Heart right ventricle (tissue), 16 donors: ENCODE measurements around the gene AKAIN1. TPM values are rescaled to one million over a fixed set of nuclear protein-coding genes. Genes with fewer than 3 reads are reported as not detected.

Experiments
- ATAC-seq, 8 donors: fragments of 200-7000 bp; cut with Tn5 transposase; one replicate each; pipeline ENCODE4 v1.9.1; 2020; ENCODE audit warnings: mild to moderate bottlenecking in 8 of 8, moderate library complexity in 8 of 8, moderate number of reproducible peaks in 1 of 8
- DNase-seq, 2 donors: peaks; one replicate each; pipeline ENCODE4 v3.0.0-alpha.2; 2020
- H3K27ac ChIP-seq, 10 donors: fragments of 200-600 bp; sonication (generic) in 2 of 10; one replicate each; pipeline versions ENCODE4 v1.5.0 to v1.8.0; 2020 to 2022; ENCODE audit warnings: mild to moderate bottlenecking in 3 of 10
- H3K27me3 ChIP-seq, 7 donors: fragments of 200-600 bp; one replicate each; pipeline ENCODE4 v1.8.0; 2021 to 2022; ENCODE audit warnings: mild to moderate bottlenecking in 2 of 7
- H3K36me3 ChIP-seq, 9 donors: fragments of 200-600 bp; sonication (generic) in 1 of 9; one replicate each; pipeline versions ENCODE4 v1.5.0 to v1.8.0; 2020 to 2022; ENCODE audit warnings: mild to moderate bottlenecking in 2 of 9
- H3K4me1 ChIP-seq, 9 donors: fragments of 200-600 bp; sonication (generic) in 1 of 9; one replicate each; pipeline versions ENCODE4 v1.5.0 to v1.8.0; 2020 to 2022; ENCODE audit warnings: mild to moderate bottlenecking in 4 of 9
- H3K4me3 ChIP-seq, 10 donors: fragments of 200-600 bp; sonication (generic) in 2 of 10; one replicate each; pipeline versions ENCODE4 v1.5.0 to v1.8.0; 2020 to 2022; ENCODE audit warnings: mild to moderate bottlenecking in 7 of 10, moderate library complexity in 2 of 10
- H3K9me3 ChIP-seq, 11 donors: fragments of 200-600 bp in 10 of 11; sonication (generic) in 2 of 11; one replicate each; pipeline versions ENCODE4 v1.5.0 to v1.8.0; 2013 to 2022; ENCODE audit warnings: mild to moderate bottlenecking in 2 of 11, control low read depth in 1 of 11, moderate library complexity in 1 of 11
- WGBS, 2 donors: extraction: QIAGEN DNeasy Blood & Tissue Kit; methylation state at CpG; one replicate each; pipeline ENCODE4 v1.1.7; 2013; ENCODE audit warnings: inconsistent platforms in 1 of 2; 5-methylcytosine and 5-hydroxymethylcytosine counted together
- intact Hi-C, 10 donors: fragments of 100-400 bp; cut with DNase I; formaldehyde crosslinking; loops; one replicate each; pipeline versions ENCODE4 v1.11.1 to v1.14.2; 2022
- polyA plus RNA-seq, 2 donors: library from polyadenylated mRNA; stranded (reverse); fragments of 200-250 nt; gene quantifications; one replicate each; pipeline ENCODE4 v1.2.3, GENCODE V29; 2013
- total RNA-seq, 10 donors: library from RNA; stranded (reverse); fragmentation: NEBNext Ultra II Directional in 3 of 10; extraction: Animal tissue kit (Norgen Biotek cat#: 25700) in 3 of 10; gene quantifications; one replicate each; pipeline versions ENCODE4 v1.2.1 to v1.2.4, GENCODE V29; 2021 to 2023
- TF ChIP-seq, protein P1 (sequence below), 9 donors: fragments of 200-600 bp; sonication (generic) in 2 of 9; IDR thresholded peaks; one replicate each; pipeline versions ENCODE4 v1.5.0 to v1.8.0; 2021 to 2022; ENCODE audit warnings: antibody characterized with exemption in 9 of 9, mild to moderate bottlenecking in 5 of 9, moderate library complexity in 1 of 9
- donor health status: Arrhythmogenic right ventricular cardiomyopathy.
- donor health status: ischemic (EF 13 %, LVEDD 7.1; RV severe dilation, severe dysfunction).
- donor health status: healthy with polysubstance abuse.
- donor health status: DM: no; HTN: yes; CAD: no.
- donor health status: DM: no; HTN: no; CAD: no.
- donor health status: ischemic (EF 25% LVEDD 6.9; RV normal size, moderate dysfunction).
- donor health status: ischemic (EF 25% LVEDD 5.7; RV mildly dilated, moderate dysfunction).
- donor health status: healthy.
- donor health status: DM: yes; HTN: yes; CAD: no.
- donor health status: Ischemic cardiomyopathy.
- donor health status: ischemic (EF 35%, LVEDD 5.7; RV mildly dilated, moderate dysfunction).
- donor health status: nonischemic (EF 11% LVEDD 7.7; RV severe dilation, severe dysfunction).
- donor health status: DM: yes; HTN: yes; CAD: no.
- donor health status: PGD.
- donor health status: ischemic (EF 29% LVEDD 5.4; RV normal size, mild dysfunction).
- donor health status: nonischemic (EF 23%, LVEDD 6.1; RV moderate dilation, normal function).

AKAIN1 gene
- total and polyA plus RNA-seq, 12 donors, result not detected

DNA sequence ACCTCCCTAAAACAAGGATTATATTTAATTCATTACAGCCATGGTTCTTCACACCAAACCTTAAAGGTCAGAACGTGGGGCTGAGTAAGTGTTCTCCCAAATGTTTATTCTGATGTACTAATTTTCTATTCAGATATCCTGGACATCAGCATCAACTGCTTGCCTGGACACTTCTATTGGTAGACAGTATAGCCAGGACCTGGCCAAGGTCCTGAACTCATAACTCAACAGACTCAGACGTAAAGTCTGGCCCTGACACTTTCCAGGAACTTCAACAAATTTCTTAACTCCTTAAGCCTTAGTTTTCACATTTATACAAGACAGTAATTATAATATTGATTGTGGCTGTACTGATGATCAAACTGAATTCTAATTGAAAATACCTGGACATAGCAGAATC lies 89.1 kb downstream of the AKAIN1 start:
- Histone ChIP-seq H3K4me1 (no peaks in the 10 kb centered on the region), H3K27ac (no peak overlapping the region), H3K27me3 (no peaks in the 10 kb centered on the region), H3K36me3 (no peaks in the 10 kb centered on the region), H3K4me3 (no peak overlapping the region), H3K9me3 (peaks cover 0 to 4% (median 0%) of the 10 kb centered on the region in 11 donors)
- TF ChIP-seq, protein P1, sequence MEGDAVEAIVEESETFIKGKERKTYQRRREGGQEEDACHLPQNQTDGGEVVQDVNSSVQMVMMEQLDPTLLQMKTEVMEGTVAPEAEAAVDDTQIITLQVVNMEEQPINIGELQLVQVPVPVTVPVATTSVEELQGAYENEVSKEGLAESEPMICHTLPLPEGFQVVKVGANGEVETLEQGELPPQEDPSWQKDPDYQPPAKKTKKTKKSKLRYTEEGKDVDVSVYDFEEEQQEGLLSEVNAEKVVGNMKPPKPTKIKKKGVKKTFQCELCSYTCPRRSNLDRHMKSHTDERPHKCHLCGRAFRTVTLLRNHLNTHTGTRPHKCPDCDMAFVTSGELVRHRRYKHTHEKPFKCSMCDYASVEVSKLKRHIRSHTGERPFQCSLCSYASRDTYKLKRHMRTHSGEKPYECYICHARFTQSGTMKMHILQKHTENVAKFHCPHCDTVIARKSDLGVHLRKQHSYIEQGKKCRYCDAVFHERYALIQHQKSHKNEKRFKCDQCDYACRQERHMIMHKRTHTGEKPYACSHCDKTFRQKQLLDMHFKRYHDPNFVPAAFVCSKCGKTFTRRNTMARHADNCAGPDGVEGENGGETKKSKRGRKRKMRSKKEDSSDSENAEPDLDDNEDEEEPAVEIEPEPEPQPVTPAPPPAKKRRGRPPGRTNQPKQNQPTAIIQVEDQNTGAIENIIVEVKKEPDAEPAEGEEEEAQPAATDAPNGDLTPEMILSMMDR (IDR thresholded peaks at IDR 0.05), result no peak
- DNase-seq (no peak), ATAC-seq (no peak)
- WGBS, 2 donors, result 8 to 14% methylated on average over 2 of the region's 2 CpGs
- intact Hi-C loops, result no loop called here

DNA sequence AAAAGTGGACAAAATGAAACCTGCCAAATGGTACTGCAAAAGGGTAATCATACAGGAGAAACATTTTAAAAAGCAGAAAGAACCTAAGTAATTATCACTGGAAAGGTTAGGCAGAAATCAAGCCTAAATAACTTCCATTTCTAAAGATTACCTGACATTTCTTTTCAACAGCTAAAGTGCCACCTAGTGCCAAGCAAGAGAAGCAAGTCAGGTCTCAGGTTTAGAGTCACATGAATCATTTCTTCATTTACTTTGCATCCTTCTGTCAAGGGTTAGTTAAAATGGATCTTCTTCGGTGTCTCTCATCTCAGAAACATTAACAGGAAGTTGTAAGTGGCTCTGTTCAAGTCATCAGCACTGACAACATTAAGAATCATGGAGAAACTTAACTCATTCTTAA lies 90.3 kb downstream of the AKAIN1 start:
- H3K27ac ChIP-seq, result no peak overlapping the region
- no peak overlapping the region for H3K4me3 ChIP-seq
- 43 to 47% methylated on average over 1 of the region's 1 CpG for WGBS, 2 donors
- H3K9me3 ChIP-seq, result no peaks in the 10 kb centered on the region
- no peaks in the 10 kb centered on the region for H3K27me3 ChIP-seq
- TF ChIP-seq, protein P1 (IDR thresholded peaks at IDR 0.05), result peak in 2 of 9 donors; percentile 6 to 7
- intact Hi-C loops, result no loop called here
- ATAC-seq (no peak), DNase-seq (no peak)
- H3K4me1 ChIP-seq, result no peaks in the 10 kb centered on the region
- H3K36me3 ChIP-seq, result no peaks in the 10 kb centered on the region

DNA sequence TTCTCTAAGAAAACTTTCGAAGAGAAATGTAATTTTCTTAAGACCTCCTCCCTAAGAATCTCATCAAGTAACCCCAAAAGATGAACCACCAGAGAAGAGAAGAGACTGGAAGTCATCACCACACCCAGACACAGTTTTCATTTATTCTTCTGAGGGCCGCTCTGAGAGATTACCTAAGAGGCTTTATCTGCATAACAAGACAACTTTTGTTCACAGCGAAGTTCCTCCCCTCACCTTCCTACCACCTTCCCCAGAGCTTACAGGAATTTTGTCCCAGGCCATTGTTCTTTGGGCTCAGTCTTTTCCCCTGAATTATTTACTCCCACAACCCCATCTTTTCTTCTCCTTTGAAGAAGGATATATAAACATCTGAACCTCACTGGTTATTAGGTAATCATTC lies 92.8 kb downstream of the AKAIN1 start:
- H3K27ac ChIP-seq, result no peak overlapping the region
- no peaks in the 10 kb centered on the region for H3K4me1 ChIP-seq
- no peaks in the 10 kb centered on the region for H3K27me3 ChIP-seq
- DNase-seq (no peak), ATAC-seq (no peak)
- TF ChIP-seq, protein P1 (IDR thresholded peaks at IDR 0.05), result no peak
- H3K36me3 ChIP-seq, result no peaks in the 10 kb centered on the region
- WGBS, 2 donors, result 47 to 48% methylated on average over 3 of the region's 3 CpGs
- intact Hi-C loops, result no loop called here
- no peak overlapping the region for H3K4me3 ChIP-seq
- H3K9me3 ChIP-seq, result no peaks in the 10 kb centered on the region

DNA sequence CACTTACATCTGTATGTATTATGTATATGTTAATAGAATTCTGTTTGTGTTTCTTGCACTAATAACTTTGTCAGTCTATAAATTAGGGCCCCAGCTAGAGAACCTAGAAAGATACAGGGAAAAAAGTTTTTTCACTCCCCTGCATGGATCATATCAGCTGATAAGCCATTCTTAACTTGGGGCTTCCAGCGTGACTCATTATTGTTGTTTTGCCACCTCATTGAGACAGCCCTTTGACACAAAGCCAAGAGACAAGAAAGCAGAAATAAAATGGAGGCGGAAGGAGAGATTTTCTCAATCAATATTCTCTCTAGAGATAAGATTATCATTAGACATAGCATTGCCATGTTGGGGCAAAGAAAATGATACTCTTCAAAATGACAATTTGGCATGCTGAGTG lies 93.4 kb downstream of the AKAIN1 start:
- ATAC-seq, result no peak
- 39 to 51% methylated on average over 2 of the region's 2 CpGs for WGBS, 2 donors

More for the DNA sequence above, 93.4 kb downstream of the AKAIN1 start:
- TF ChIP-seq, protein P1 (IDR thresholded peaks at IDR 0.05), result no peak
- H3K4me3 ChIP-seq, result no peak overlapping the region
- no peak for DNase-seq
- no peaks in the 10 kb centered on the region for H3K36me3 ChIP-seq
- intact Hi-C loops, result no loop called here
- H3K27me3 ChIP-seq, result no peaks in the 10 kb centered on the region
- H3K9me3 ChIP-seq, result no peaks in the 10 kb centered on the region
- no peak overlapping the region for H3K27ac ChIP-seq
- no peaks in the 10 kb centered on the region for H3K4me1 ChIP-seq
